Lung microvascular endothelial cell (primary cell): ENCODE results near the gene NEDD4. TPM values are rescaled to one million over a fixed set of nuclear protein-coding genes. Genes with fewer than 3 reads are reported as not detected.
"Not testable (repeated sequence)": the region's sequence is repeated elsewhere in the genome, so short reads cannot be mapped to it uniquely, and the experiment has no call there.

Experiments
- DNase-seq, 2 donors: peaks; one replicate each; pipeline versions ENCODE4 v3.0.0 to v3.0.0-alpha.2; 2010; ENCODE audit warnings: low read depth in 2 of 2
- total RNA-seq: library from RNA; depleted of rRNA; stranded (reverse); fragments of >200 nt; gene quantifications from 2 replicates; pipeline ENCODE4 v1.2.1, GENCODE V29; 2014

The NEDD4 gene
- total RNA-seq, 1 donor from 2014 or later, result 26.4 TPM

DNA sequence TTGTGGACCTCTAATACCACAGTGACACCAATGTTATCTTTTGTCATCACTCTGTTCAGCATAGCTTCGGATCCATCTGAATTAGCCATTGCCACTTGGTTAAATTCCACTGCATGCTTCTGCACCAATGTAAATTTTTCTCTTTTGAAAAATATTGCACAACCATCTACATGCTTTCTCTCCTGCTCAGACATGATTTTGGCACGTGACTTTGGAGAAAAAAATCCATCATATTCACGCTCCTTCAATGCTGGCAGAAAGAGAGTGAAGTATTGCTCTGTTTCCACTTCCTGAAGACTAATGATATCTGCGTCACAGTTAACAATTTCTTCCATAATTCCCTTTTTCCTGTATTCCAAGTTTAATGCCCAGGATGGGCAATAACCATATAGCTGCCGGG lies 13.0 kb upstream of the NEDD4 start:
- not testable (repeated sequence) for DNase-seq

DNA sequence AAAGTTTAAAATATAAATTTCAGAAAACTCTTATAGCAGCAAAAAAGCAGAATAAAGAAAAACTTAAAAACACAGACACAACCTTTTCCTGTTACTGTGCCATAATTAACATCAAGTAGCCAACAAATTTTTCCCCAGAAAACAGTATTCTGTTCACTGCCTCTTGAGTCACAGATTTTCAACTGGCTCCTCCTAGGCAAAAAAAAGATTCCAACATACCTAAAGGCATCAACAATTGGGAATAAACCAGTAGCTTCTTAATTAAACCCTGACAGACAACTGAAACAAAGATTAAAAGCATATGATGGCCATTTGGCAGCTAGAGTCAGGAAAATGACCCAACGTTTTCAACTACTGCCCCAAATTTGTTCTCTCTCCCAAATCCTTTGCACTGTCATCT lies 10.9 kb upstream of the NEDD4 start:
- DNase-seq, result not testable (repeated sequence)

DNA sequence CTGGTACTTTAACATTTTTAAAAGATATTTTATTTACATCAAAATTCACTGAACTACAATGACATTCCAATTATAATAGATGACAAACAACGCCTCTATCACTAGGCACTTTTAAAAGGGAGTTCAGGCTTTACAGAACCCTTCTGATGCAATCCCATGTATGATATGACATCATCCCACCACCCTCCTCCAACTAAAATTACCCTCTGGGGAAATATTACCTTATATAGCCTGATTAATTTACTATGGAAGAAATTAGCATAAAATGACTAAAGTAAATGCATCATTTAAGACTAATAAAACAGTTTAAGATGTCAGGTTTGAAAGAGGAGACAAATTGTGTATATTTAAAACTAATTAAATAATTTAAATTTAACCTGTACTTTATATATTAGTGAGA lies 10.4 kb upstream of the NEDD4 start:
- DNase-seq, result not testable (repeated sequence)

DNA sequence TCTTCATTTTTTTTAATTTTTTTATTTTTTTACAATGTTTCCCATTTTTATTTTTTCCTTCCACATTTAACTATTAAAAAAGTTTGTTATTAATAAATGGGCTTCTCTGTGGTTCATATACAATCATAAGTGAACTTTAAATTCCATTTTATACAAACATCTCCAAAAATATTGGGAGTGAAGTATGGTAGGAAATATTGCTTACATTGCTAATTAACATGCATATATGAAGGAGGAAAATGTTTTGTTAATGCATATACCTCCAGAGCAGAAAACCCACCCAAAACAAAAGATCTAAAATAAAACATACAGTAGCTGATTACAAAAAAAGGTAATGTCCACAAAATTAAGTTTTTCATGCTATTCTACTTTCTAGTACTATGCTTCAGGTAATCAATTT lies 9.9 kb upstream of the NEDD4 start:
- not testable (repeated sequence) for DNase-seq

DNA sequence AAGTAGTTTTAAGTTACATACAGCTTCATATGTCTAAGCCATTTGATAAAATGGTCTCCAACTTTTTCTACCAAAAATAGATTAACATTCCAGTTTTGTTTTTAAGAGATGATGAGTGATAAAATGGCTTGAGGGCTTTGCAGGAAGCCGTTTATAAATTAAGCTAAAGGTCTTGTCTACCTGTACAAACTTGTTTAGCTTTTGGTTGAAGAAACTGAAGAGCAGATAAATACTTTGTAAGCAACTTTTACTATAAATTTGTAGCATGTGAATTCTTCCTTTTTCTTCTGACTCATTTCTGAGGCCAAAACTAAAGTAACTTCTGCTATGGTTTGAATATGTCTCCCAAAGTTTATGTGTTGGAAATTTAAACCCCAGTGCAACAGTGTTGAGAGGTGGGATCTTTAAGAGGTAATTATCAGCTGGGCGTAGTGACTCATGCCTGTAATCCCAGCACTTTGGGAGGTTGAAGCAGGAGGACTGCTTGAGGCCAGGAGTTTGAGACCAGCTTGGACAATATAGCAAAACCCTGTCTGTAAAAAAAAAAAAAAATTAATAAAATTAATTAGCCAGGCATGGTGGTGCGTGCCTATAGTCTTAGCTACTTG lies 8.2 kb upstream of the NEDD4 start:
- no peak for DNase-seq

DNA sequence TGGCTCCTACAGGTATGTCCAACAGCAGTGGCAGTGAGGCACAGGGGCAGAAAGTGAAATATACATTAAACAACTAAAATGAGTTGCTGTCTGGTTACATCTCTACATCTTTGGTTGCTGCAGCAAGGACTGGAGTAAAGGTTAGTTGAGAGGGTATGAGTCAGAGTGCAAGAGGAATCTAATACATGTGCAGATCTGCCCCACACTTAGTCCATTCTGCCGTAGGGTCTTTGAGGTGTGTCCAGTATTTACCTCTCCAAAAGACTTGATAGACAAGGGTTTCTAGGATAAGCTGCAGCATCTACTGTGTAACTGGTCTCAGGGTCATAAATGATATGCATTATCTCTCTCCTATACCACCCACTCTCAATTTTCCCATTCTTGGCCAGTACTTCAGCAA lies 6.2 kb upstream of the NEDD4 start:
- no peak for DNase-seq

DNA sequence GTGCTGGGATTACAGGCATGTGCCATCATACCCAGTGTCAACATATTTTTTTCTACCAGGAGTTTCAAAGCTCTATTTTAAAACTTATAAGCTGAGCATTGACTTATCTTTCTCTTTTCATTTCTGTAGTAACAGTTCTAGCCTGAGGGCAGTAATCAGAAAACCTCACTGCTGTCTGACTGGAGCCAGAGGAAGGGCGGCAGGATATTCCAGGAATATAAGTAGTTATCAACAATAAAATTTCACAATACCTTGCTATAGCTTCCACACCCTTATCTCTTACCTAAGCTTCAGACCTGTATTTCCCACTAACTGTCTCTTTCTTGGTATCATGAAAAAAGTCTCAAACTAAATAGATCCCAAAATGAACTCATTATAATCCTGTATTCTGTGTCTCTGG lies 5.1 kb upstream of the NEDD4 start:
- no peak for DNase-seq

DNA sequence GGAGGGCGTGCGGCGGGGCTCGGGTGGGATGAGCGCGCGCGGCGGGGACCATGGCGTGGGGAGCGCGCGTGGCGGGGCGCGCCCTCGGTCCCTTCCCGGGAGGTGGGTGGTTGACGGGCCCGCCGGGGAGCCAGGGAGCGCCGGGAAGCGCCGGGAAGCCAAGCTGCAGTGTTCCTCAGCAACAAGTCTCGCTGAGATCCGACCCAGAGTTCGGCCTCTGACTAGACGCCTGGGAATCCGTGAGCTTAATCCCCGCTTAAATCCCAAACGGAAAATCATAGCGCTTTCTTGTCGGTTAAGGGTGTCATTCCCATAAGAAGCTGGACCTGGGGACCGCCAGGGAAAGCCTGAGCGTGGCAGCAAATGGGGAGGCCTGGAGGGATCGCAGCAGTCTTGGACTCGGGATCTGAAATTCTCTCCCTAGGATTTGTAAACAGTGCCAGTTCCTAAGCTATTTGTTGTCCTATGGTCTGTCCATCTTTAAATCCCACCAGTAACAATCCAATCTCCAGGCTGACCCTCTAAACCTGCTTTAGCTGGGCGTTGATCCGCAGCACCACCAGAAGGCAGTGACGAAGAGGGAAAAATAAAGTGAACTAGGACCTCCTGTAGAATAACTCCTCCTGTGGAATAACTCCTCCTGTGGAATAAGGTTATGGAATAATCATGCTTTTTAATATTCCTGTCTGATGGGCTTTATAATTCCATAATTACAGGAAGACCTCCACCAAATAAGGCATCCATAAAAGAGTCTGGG lies 570 bp upstream of the NEDD4 start:
- peak; percentile 51 to 63 for DNase-seq

DNA sequence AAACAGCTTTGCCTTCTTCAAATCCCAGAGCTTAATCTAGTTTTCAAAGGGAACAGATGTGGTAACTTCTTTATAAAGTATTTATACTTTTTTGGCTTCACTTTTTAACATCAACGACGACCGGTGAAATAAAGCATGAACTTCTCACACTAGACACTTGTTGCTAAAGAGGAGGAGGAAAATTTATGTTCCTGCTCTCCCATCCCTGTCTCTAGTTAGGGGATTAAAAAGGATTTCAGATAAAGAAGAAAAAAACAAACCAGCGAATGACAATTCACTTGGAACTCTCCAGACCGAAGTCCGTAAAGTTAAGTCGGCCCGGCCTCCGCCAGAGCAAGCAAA lies 672 bp downstream of the NEDD4 start:
- no peak for DNase-seq

DNA sequence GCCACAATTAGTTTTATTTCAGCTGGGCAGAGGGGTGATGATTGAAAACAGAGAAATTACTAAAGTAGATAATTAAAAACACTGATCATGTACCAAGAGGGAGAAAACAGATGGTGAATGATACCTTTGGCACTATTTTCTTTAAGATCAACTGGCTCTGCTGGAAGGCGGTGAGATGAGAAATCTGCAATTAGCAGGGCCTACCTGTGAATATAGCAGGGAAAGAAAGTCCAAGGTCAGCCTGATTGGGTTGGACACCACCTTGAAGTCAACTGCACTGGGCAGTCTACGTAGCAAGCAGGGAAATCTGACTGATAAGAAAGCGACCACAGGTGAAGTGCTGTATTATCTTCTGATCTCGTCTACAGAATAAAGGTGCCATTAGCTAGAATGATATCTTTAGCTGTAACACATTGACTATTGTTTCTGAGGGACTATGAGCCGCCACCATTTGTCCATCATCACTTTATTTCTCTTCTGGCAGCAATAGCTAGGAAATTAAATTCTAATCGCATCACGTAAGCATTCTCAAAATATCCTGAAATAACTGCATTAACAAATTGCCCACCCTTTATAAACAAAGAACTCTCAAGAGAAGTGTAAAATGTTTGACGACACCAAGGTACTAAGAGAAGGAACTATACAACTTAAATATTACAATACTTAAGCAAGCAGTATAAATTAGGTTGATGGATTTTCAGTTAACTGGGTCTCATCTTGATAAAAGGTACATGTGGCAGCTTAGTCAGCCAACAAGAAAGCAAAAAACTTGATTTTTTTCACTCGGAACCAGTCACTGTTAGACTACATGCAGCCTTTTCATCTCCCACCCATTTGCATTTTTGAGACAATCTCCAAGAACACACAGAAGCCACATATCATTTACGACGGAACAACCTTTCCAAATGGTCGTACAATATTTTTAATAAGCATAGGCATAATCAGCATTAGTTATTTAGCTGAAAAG lies 1.3 kb downstream of the NEDD4 start:
- peak; percentile 16 to 81 for DNase-seq

DNA sequence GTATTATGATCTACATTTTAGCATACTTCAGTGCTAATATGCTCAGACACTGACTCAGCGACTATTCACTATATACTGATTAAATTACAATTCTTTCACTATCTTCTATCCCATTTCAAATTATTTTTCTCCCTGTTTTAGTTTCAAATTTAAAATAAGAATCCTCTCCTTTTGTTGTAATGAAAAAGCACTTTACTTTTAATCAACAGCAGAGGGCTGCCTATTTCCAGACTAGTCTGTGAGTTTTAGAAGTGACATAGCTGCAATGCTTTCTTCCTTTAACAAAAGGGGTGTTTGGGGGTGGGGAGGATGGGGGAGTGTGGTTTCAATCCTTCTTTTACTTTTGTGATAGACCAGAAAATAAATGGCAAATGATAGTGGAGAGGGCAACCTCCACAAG lies 2.4 kb downstream of the NEDD4 start:
- DNase-seq, result no peak

DNA sequence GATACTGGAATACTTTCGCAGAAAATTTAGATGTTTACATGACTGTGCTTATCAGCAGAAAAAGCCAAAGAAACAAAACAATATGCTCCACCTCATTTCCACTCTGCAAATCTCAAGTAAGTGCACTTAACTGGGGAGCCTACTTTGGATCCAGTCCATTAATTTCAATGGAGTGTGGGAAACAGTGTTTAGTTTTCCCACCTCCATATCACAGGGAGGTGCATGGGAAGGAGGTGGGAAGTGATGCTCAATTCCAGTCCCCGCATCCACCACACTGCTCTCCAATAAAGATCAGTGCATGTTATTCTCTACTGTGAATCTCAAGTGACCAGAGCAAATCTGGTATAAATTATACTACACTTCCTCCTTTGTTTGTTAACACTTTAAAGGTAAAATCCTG lies 2.9 kb downstream of the NEDD4 start:
- no peak for DNase-seq

DNA sequence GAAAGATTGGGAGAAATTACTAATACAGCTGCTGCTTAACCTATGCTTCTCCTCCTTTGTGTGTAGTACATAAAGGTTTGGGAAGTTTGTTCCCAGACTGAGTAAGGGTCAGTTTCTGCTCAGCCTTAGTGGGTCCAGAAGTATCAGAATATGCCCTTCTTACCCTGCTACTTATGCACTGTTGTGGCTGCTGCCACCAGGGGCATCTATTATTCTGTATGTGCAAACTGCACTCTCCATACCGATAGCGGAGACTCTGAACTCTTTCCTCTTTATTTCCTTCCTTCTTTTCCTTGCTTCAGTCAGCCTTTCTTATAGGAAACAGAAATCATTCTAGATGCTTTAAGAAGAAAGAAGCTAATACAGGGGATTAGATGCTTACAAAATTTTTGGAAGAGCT lies 4.0 kb downstream of the NEDD4 start:
- DNase-seq, result no peak

DNA sequence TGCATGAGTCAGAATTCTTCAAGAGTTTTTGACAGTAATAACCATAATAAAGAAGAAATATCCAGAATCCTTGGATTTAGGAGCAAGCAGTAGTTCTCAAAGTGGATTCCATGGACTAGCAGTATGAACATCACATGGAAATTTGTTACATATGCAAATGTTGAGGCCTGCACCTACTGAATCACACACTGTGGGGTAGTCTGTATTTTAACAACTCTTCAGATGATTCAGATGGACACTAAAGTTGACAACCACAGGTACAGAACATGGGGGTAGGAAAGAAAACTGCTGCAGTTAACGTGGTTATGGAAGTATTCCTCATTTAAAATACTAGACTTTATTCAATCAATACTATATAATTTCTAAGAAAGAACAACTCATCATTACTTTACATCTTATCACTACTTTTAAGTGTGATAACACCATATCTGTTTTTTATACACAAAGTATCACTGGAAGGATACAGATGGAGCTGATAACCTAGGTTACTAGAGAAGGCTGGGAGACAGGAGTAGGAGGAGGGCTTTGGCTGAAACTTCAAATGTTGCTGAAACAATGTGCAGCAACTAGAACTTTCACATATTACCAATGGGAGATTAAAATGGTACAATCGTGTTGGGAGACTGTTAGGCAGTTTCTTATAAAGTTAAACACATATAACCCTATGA lies 11.7 kb downstream of the NEDD4 start:
- no peak for DNase-seq

DNA sequence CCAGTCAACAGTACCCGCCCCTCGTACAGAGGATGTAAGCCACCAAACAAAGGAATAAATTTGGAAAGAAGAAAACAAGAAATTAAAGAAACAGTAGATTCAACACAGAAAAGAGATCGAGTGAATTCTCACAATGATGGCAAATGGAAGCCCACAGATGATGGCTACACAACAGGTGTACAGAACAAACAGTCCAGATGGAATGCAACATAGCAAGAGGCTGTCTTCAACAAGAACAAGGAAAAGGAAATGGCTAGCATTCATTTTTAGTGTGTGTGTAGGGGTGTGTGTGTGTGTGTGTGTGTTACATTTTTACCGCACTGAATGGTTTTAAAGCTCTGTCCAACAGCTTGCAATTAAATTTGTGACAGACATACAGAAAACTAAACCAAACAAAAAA lies 12.9 kb downstream of the NEDD4 start:
- no peak for DNase-seq

DNA sequence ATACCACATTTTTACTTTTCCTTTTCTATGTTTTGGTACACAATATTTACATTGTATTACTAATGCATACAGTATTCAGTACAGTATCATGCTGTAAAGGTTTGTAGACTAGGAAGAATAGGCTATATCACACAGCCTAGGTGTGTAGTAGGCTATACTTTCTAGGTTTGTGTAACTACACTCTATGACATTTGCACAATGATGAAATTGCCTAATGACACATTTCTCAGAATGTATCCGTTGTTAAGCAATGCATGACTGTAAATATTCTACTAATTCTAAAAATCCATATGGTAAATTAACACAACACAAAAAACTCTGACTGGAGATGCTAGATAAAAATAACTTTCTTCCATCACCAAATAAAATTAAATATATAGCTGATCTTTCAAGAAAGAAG lies 16.2 kb downstream of the NEDD4 start:
- no peak for DNase-seq

DNA sequence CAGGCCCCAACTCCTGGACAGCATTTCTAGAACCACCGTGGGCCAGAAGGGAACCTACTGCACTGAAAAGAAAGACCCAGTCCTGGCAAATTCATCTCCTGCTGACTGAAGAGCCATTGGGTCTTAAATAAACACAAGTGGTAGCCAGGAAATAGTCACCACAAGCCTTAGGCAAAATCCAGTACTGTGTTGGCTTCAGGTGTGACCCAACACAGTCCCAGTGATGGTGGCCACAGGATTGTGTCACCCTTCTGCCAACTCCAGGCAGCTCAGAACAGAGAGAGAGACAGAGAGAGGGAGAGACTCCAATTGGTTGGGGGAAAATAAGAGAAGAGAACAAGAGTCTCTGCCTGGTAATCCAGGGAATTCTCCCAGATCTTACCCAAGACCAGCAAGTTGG lies 23.1 kb downstream of the NEDD4 start:
- DNase-seq, result no peak

DNA sequence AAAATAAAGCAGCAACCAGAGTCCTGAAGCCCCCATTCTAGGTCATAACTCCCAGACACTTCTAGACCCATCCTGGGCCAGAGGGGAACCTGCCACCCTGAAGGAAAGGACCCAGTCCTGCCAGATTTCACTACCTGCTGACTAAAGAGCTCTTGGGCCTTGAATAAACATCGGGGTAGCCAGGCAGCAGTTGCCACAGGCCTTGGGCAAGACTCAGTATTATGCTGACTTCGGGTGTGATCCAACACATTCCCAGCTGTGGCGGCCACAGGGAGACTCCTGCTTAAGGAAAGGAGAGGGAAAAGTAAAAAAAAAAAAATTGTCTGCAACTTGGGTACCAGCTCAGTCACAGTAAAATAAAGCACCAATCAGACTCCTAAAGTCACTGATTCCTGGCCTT lies 23.8 kb downstream of the NEDD4 start:
- DNase-seq, result no peak

DNA sequence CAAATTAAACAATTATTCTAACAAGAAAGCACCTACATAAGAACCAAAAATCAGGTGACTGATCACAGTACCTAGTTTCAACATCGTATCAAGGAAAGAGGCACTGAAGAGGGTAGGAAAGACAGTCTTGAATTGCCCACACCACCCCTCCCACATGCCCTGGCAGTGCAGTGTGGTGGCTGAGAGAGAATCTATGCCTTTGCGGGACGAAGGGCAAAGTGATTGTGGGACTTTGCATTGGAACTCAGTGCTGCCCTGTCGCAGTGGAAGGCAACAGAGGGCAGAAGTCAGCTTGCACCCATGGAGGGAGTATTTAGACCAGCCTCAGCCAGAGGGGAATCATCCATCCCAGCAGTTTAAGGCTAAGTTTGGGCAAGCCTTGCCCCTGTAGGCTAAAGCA lies 24.5 kb downstream of the NEDD4 start:
- no peak for DNase-seq

DNA sequence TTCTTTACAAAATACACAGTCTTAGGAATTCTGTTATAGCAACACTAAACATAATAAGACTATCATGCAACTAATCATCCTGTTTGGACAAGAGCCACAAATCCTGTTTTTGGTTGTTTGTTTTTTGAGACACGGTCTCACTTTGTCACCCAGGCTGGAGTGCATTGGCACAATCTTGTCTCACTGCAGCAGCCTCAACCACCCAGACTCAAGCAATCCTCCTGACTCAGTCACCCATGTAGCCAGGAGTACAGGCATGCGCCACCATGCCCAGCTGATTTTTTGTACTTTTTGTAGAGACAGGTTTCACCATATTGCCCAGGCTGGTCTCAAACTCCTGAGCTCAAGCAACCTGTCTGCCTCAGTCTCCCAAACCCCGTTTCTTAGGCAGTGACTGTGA lies 28.3 kb downstream of the NEDD4 start:
- DNase-seq, result no peak

DNA sequence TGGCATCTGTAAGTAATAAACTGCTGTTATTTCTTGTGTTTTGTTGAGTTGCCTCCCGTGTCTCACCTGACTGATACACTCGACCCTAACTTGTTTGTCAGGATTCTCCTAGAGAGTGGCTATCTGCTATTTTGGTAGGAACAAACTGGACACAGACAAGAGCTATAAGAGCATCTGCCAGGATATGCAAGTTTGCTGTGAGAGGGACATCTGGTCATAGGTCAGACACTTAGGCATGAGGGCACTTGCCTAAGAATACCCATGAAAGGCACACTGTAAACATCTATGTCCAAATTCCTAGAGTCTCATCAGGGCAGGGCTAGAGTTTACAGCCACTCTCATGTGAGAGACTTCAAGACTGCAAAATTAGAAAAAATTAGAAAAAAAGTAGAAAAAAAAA lies 32.5 kb downstream of the NEDD4 start:
- DNase-seq, result no peak
